HCT116 (cell line): ENCODE results near the gene PGBD5. TPM values are rescaled to one million over a fixed set of nuclear protein-coding genes. Genes with fewer than 3 reads are reported as not detected.

Experiments used
- ATAC-seq: fragments of 200-7000 bp; cut with Tn5 transposase; 2 replicates; pipeline ENCODE4 v1.9.1; 2020; ENCODE audit warnings: mild to moderate bottlenecking, moderate library complexity
- BruUV-seq: library from RNA; stranded (reverse); fragments of 400-500 nt; replicated peaks from 2 replicates; lab custom pipeline; 2021; lab: Mats Ljungman, UMichigan
- CTCF ChIA-PET: fragments of 300-600 bp; sonication (Branson Sonifier 250); formaldehyde crosslinking; loops from one replicate; lab custom pipeline; 2021; ENCODE audit warnings: antibody characterized with exemption; lab: Charles Lee
- POLR2A ChIA-PET: fragments of 300-600, 350-600 bp; sonication (Branson Sonifier 250); formaldehyde crosslinking; loops from one replicate; lab custom pipeline; 2021; ENCODE audit warnings: antibody characterized with exemption; lab: Charles Lee
- RAD21 ChIA-PET, 2 experiments: fragments of 300-600 bp; sonication (Branson Sonifier 250); formaldehyde crosslinking; loops; one replicate each; lab custom pipeline; 2023; ENCODE audit warnings: low total read pairs in 2 of 2; ENCODE audit not compliant: uncharacterized antibody in 2 of 2, unreplicated experiment in 2 of 2, low non-redundant PET in 1 of 2; lab: Charles Lee
- DNase-seq: peaks from one replicate; pipeline ENCODE4 v3.0.0-alpha.2; 2010; ENCODE audit warnings: low read depth, low spot score
- H2AFZ ChIP-seq: fragments of 200-600 bp; shearing (Covaris generic), sonication (generic); 2 replicates; pipeline ENCODE4 v1.6.1; 2017; ENCODE audit warnings: low read depth, mixed run types, mixed read lengths, antibody characterized with exemption, low read length; ENCODE audit not compliant: poor library complexity, severe bottlenecking
- H3K27ac ChIP-seq: 2 replicates; pipeline ENCODE4 v1.5.1; 2012; ENCODE audit warnings: low read depth, low read length
- H3K27me3 ChIP-seq: fragments of 200-600 bp; sonication (generic); 2 replicates; pipeline ENCODE4 v1.6.1; 2016; ENCODE audit warnings: mixed run types, low read length, mixed read lengths; ENCODE audit not compliant: insufficient read depth
- H3K36me3 ChIP-seq, 2 experiments: fragments of 200-500 bp in 1 of 2; fragments of 200-600 bp in 1 of 2; sonication (Bioruptor generic) in 1 of 2; sonication (generic) in 1 of 2; 2 replicates each; pipeline versions ENCODE4 v1.5.1 to v1.6.1; 2014 to 2016; ENCODE audit warnings: low read length in 2 of 2, inconsistent platforms in 1 of 2, mixed read lengths in 1 of 2, mixed run types in 1 of 2; ENCODE audit not compliant: insufficient read depth in 2 of 2, control insufficient read depth in 1 of 2
- H3K4me1 ChIP-seq, 2 experiments: fragments of 200-600 bp in 1 of 2; sonication (generic) in 1 of 2; 2 replicates each; pipeline versions ENCODE4 v1.5.1 to v1.6.1; 2012 to 2017; ENCODE audit warnings: low read length in 2 of 2, inconsistent platforms in 1 of 2, mild to moderate bottlenecking in 1 of 2, mixed read lengths in 1 of 2, mixed run types in 1 of 2, moderate library complexity in 1 of 2; ENCODE audit not compliant: insufficient read depth in 2 of 2, control insufficient read depth in 1 of 2
- H3K4me2 ChIP-seq: fragments of 200-600 bp; sonication (generic); 2 replicates; pipeline ENCODE4 v1.6.1; 2017; ENCODE audit warnings: mixed run types, low read length, mixed read lengths
- H3K4me3 ChIP-seq, 2 experiments: fragments of 200-600 bp in 1 of 2; sonication (generic) in 1 of 2; replicated peaks in 1 of 2; 2 replicates each; pipeline ENCODE4 v1.5.1; 2011 to 2016; ENCODE audit warnings: low read length in 2 of 2, control low read depth in 1 of 2, low read depth in 1 of 2, mild to moderate bottlenecking in 1 of 2, mixed read lengths in 1 of 2, mixed run types in 1 of 2
- H3K79me2 ChIP-seq: fragments of 200-600 bp; sonication (generic); 2 replicates; pipeline ENCODE4 v1.6.1; 2017; ENCODE audit warnings: mild to moderate bottlenecking, mixed run types, low read length, moderate library complexity, mixed read lengths; ENCODE audit not compliant: insufficient read depth
- H3K9ac ChIP-seq: fragments of 200-600 bp; sonication (generic); 2 replicates; pipeline ENCODE4 v1.6.1; 2016; ENCODE audit warnings: low read length, mixed read lengths
- H3K9me2 ChIP-seq: fragments of 200-600 bp; sonication (generic), shearing (Covaris generic); 2 replicates; pipeline ENCODE4 v1.6.1; 2017; ENCODE audit warnings: mixed run types, mild to moderate bottlenecking, moderate library complexity; ENCODE audit not compliant: insufficient read depth
- H3K9me3 ChIP-seq, 2 experiments: fragments of 200-500 bp in 1 of 2; fragments of 200-600 bp in 1 of 2; sonication (Bioruptor generic) in 1 of 2; sonication (generic) in 1 of 2; 2 replicates each; pipeline ENCODE4 v1.6.1; 2014 to 2017; ENCODE audit warnings: low read length in 2 of 2, mixed read lengths in 2 of 2, inconsistent platforms in 1 of 2, low read depth in 1 of 2, mild to moderate bottlenecking in 1 of 2, mixed run types in 1 of 2, moderate library complexity in 1 of 2; ENCODE audit not compliant: control insufficient read depth in 1 of 2, insufficient read depth in 1 of 2
- H4K20me1 ChIP-seq: fragments of 200-600 bp; sonication (generic), shearing (Covaris generic); 2 replicates; pipeline ENCODE4 v1.6.1; 2017; ENCODE audit warnings: mixed run types, mild to moderate bottlenecking, moderate library complexity; ENCODE audit not compliant: insufficient read depth
- EGR1 ChIP-seq: IDR thresholded peaks from 2 replicates; pipeline ENCODE4 v1.6.1; 2012; ENCODE audit warnings: low read depth
- ELF1 ChIP-seq: IDR thresholded peaks from 2 replicates; pipeline ENCODE4 v1.6.1; 2012; ENCODE audit warnings: low read depth, borderline replicate concordance
- FOSL1 ChIP-seq: IDR thresholded peaks from 2 replicates; pipeline ENCODE4 v1.6.1; 2012; ENCODE audit warnings: low read depth
- POLR2A ChIP-seq: IDR thresholded peaks from 2 replicates; pipeline ENCODE4 v1.7.0; 2011; ENCODE audit warnings: borderline replicate concordance; ENCODE audit not compliant: insufficient read depth, insufficient read length; ENCODE audit errors: extremely low read depth
- POLR2AphosphoS5 ChIP-seq: IDR thresholded peaks from 2 replicates; pipeline ENCODE4 v1.6.1; 2011; ENCODE audit warnings: mild to moderate bottlenecking, low read depth, low read length, moderate library complexity
- ZFX ChIP-seq: fragments of 450-650 bp; IDR thresholded peaks from 2 replicates; pipeline ENCODE4 v1.6.1; 2017
- intact Hi-C: fragments of 100-400 bp; cut with micrococcal nuclease; formaldehyde crosslinking; loops from 2 replicates; pipeline ENCODE4 v1.10.0; 2022
- total RNA-seq: library from RNA; stranded (reverse); gene quantifications from one replicate; pipeline ENCODE4 v1.2.1, GENCODE V29; 2021; ENCODE audit not compliant: unreplicated experiment
- TF ChIP-seq, protein P1 (sequence below), 3 experiments: fragments of 200-600 bp in 1 of 3; sonication (generic) in 1 of 3; IDR thresholded peaks in 2 of 3; conservative IDR thresholded peaks in 1 of 3; 2 replicates each; pipeline ENCODE4 v1.5.1; 2012 to 2017; ENCODE audit warnings: low read depth in 2 of 3, low read length in 2 of 3, antibody characterized with exemption in 1 of 3, borderline replicate concordance in 1 of 3, control low read depth in 1 of 3, mild to moderate bottlenecking in 1 of 3, mixed read lengths in 1 of 3, mixed run types in 1 of 3, moderate library complexity in 1 of 3; ENCODE audit not compliant: insufficient read depth in 1 of 3
- TF ChIP-seq, protein P2 (sequence below): IDR thresholded peaks from 2 replicates; pipeline ENCODE4 v1.6.1; 2011; ENCODE audit warnings: mild to moderate bottlenecking, low read length, moderate library complexity; ENCODE audit not compliant: insufficient replicate concordance; ENCODE audit errors: extremely low read depth

PGBD5 gene
- total RNA-seq, 1 experiment from 2014 or later: 0.27 TPM

DNA sequence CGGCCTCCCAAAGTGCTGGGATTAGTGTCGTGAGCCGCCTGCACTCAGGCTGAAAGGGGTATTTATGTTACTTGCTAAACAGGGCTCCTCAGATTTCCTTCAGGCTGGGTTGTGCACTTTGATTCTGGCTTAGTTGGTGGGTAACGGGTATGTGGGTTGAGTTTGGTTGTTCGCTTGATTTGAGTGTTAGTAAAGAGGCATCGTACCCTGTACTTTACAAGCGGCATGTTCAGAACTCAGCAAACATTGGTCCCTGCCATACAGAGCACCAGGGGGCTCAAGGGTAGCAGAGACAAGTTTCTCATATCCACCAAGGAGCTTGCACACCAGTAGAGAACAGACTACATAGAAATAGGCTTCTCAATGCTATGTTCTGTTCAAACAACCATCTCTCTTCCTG is 147.8 kb downstream of the PGBD5 start:
- POLR2A ChIA-PET: no interaction called here

More for the DNA sequence above, 147.8 kb downstream of the PGBD5 start:
- CTCF ChIA-PET: no interaction called here
- peaks cover 0 to 9% of the 10 kb centered on the region in 2 experiments; a peak in 2 of 4 replicates for H3K36me3 ChIP-seq
- H3K4me1 ChIP-seq: no peaks in the 10 kb centered on the region
- TF ChIP-seq ZFX: no peak
- TF ChIP-seq POLR2A: no peak
- no peak for TF ChIP-seq ELF1
- TF ChIP-seq POLR2AphosphoS5: no peak
- TF ChIP-seq FOSL1: no peak
- TF ChIP-seq, protein P1, sequence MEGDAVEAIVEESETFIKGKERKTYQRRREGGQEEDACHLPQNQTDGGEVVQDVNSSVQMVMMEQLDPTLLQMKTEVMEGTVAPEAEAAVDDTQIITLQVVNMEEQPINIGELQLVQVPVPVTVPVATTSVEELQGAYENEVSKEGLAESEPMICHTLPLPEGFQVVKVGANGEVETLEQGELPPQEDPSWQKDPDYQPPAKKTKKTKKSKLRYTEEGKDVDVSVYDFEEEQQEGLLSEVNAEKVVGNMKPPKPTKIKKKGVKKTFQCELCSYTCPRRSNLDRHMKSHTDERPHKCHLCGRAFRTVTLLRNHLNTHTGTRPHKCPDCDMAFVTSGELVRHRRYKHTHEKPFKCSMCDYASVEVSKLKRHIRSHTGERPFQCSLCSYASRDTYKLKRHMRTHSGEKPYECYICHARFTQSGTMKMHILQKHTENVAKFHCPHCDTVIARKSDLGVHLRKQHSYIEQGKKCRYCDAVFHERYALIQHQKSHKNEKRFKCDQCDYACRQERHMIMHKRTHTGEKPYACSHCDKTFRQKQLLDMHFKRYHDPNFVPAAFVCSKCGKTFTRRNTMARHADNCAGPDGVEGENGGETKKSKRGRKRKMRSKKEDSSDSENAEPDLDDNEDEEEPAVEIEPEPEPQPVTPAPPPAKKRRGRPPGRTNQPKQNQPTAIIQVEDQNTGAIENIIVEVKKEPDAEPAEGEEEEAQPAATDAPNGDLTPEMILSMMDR (IDR thresholded peaks at IDR 0.05 in 2 of 3, conservative IDR thresholded peaks at IDR 0.05 in 1 of 3; ENCODE audit: borderline replicate concordance in 1 of 3, insufficient read depth in 1 of 3, low read depth in 2 of 3, low read length in 2 of 3): no peak
- no peak for TF ChIP-seq EGR1
- TF ChIP-seq, protein P2, sequence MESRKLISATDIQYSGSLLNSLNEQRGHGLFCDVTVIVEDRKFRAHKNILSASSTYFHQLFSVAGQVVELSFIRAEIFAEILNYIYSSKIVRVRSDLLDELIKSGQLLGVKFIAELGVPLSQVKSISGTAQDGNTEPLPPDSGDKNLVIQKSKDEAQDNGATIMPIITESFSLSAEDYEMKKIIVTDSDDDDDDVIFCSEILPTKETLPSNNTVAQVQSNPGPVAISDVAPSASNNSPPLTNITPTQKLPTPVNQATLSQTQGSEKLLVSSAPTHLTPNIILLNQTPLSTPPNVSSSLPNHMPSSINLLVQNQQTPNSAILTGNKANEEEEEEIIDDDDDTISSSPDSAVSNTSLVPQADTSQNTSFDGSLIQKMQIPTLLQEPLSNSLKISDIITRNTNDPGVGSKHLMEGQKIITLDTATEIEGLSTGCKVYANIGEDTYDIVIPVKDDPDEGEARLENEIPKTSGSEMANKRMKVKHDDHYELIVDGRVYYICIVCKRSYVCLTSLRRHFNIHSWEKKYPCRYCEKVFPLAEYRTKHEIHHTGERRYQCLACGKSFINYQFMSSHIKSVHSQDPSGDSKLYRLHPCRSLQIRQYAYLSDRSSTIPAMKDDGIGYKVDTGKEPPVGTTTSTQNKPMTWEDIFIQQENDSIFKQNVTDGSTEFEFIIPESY: no peak
- H3K9ac ChIP-seq: no peak overlapping the region
- no peak overlapping the region for H2AFZ ChIP-seq
- intact Hi-C loops: no loop called here
- H3K27me3 ChIP-seq: no peaks in the 10 kb centered on the region
- H4K20me1 ChIP-seq: no peaks in the 10 kb centered on the region
- no peak for ATAC-seq
- no TSS peak for BruUV-seq
- H3K4me2 ChIP-seq: no peak overlapping the region
- H3K27ac ChIP-seq: no peak overlapping the region
- H3K79me2 ChIP-seq: no peaks in the 10 kb centered on the region
- no peaks in the 10 kb centered on the region for H3K9me2 ChIP-seq
- RAD21 ChIA-PET: no interaction called here
- no peaks in the 10 kb centered on the region for H3K9me3 ChIP-seq
- H3K4me3 ChIP-seq: no peak overlapping the region
- DNase-seq: no peak
